Ovary (tissue), 9 donors: ENCODE measurements around the gene COL25A1. TPM values are rescaled to one million over a fixed set of nuclear protein-coding genes. Genes with fewer than 3 reads are reported as not detected.

Experiments
- DNase-seq, 5 donors: peaks; one replicate each; pipeline ENCODE4 v3.0.0-alpha.2; 2019 to 2020
- H3K27ac ChIP-seq, 2 donors: fragments of 200-600 bp; one replicate each; pipeline versions ENCODE4 v1.5.1 to v1.8.0; 2019 to 2022
- H3K27me3 ChIP-seq: fragments of 200-600 bp; one replicate; pipeline ENCODE4 v1.8.0; 2022
- H3K36me3 ChIP-seq: fragments of 200-600 bp; sonication (generic); one replicate; pipeline ENCODE4 v1.5.1; 2019
- H3K4me1 ChIP-seq: one replicate; pipeline ENCODE4 v1.8.1; 2013; ENCODE audit warnings: mild to moderate bottlenecking, moderate library complexity; ENCODE audit not compliant: insufficient read depth
- H3K4me3 ChIP-seq: fragments of 200-600 bp; sonication (generic); one replicate; pipeline ENCODE4 v1.5.1; 2017
- H3K9me3 ChIP-seq, 2 donors: fragments of 200-600 bp in 1 of 2; sonication (generic) in 1 of 2; one replicate each; pipeline versions ENCODE4 v1.5.1 to v1.8.1; 2013 to 2019; ENCODE audit warnings: mild to moderate bottlenecking in 1 of 2, moderate library complexity in 1 of 2
- CTCF ChIP-seq, 3 donors: fragments of 450-650 bp in 2 of 3; fragments of 200-600 bp in 1 of 3; IDR thresholded peaks; one replicate each; pipeline versions ENCODE4 v1.5.1 to v1.8.0; 2016 to 2022; ENCODE audit warnings: antibody characterized with exemption in 3 of 3, mild to moderate bottlenecking in 1 of 3
- EP300 ChIP-seq: sonication (generic); formaldehyde crosslinking; IDR thresholded peaks from one replicate; pipeline ENCODE4 v1.6.1; 2017; ENCODE audit warnings: antibody characterized with exemption
- POLR2A ChIP-seq: fragments of 450-650 bp; IDR thresholded peaks from one replicate; pipeline ENCODE4 v1.6.1; 2017; ENCODE audit warnings: antibody characterized with exemption, mild to moderate bottlenecking, moderate library complexity
- WGBS, 3 donors: extraction: QIAGEN DNeasy Blood & Tissue Kit in 1 of 3; methylation state at CpG; one replicate each; pipeline versions ENCODE4 v1.1.5 to v1.1.7; 2013 to 2017; 5-methylcytosine and 5-hydroxymethylcytosine counted together
- intact Hi-C, 4 donors: fragments of 100-400 bp; cut with DNase I; formaldehyde crosslinking; loops; one replicate each; pipeline versions ENCODE4 v1.11.0 to v1.15.1; 2022 to 2023
- polyA plus RNA-seq, 2 donors: library from polyadenylated mRNA; stranded (reverse); fragments of 200-250 nt in 1 of 2; fragments of 350-450 nt in 1 of 2; fragmentation: Illumina TruSeq in 1 of 2; extraction: RNeasy Lipid Tissue Mini Kit (QIAGEN cat#74804) in 1 of 2; gene quantifications; one replicate each; pipeline ENCODE4 v1.2.3, GENCODE V29; 2013 to 2014
- total RNA-seq, 7 donors: library from RNA; depleted of rRNA in 2 of 7; stranded (reverse); fragments of >200 nt in 2 of 7; fragmentation: NEBNext Ultra II Directional in 3 of 7; extraction: Animal tissue kit (Norgen Biotek cat#: 25700) in 3 of 7; gene quantifications; one replicate each; pipeline versions ENCODE4 v1.1.0 to v1.2.4, GENCODE V29; 2016 to 2023
- donor health status: DM: no; HTN: no; CAD: no; lungs with moderate emphysema.
- donor health status: DM: no; HTN: no; CAD: no.
- donor health status: Bipolar disorder and iron deficiency.
- donor health status: DM: yes; HTN: yes; CAD: no.
- donor health status: DM: no; HTN: no; CAD: no.
- donor health status: DM: yes; HTN: yes; CAD: no.

Gene COL25A1
- total and polyA plus RNA-seq, 9 donors = 0.25 to 3.2 (median 0.77) TPM

- H3K27me3 ChIP-seq = no peaks in the 10 kb centered on the region
- WGBS, 3 donors = 92 to 99% (median 97%) methylated on average over 2 of the region's 2 CpGs
- no peaks in the 10 kb centered on the region for H3K4me1 ChIP-seq
- H3K27ac ChIP-seq = no peak overlapping the region
- no peak overlapping the region for H3K4me3 ChIP-seq
- no peaks in the 10 kb centered on the region for H3K36me3 ChIP-seq
- TF ChIP-seq EP300 (no peak), CTCF (IDR thresholded peaks at IDR 0.05) (no peak), POLR2A (no peak)
- intact Hi-C loops = no loop called here
- H3K9me3 ChIP-seq = no peaks in the 10 kb centered on the region
- no peak for DNase-seq
Measured at GRCh38 chr4:109215506-109215905, 87.0 kb downstream of the COL25A1 start.

- Histone ChIP-seq H3K4me1 (no peaks in the 10 kb centered on the region), H3K36me3 (no peaks in the 10 kb centered on the region), H3K27ac (no peak overlapping the region), H3K27me3 (no peaks in the 10 kb centered on the region), H3K4me3 (no peak overlapping the region), H3K9me3 (no peaks in the 10 kb centered on the region)
- TF ChIP-seq EP300 (no peak), POLR2A (no peak), CTCF (IDR thresholded peaks at IDR 0.05) (no peak)
- 55 to 63% (median 59%) methylated on average over 4 of the region's 4 CpGs for WGBS, 3 donors
- intact Hi-C loops = no loop called here
- no peak for DNase-seq
Measured at GRCh38 chr4:109214622-109215301, 87.7 kb downstream of the COL25A1 start.

GRCh38 chr4:109213056-109213455 lies 89.4 kb downstream of the COL25A1 start:
- intact Hi-C loops = no loop called here
- no peaks in the 10 kb centered on the region for H3K4me1 ChIP-seq
- TF ChIP-seq EP300 = no peak
- TF ChIP-seq CTCF (IDR thresholded peaks at IDR 0.05) = no peak
- no peak for TF ChIP-seq POLR2A
- no peak overlapping the region for H3K4me3 ChIP-seq
- no peaks in the 10 kb centered on the region for H3K9me3 ChIP-seq
- no peak overlapping the region for H3K27ac ChIP-seq
- 96 to 98% (median 97%) methylated on average over 1 of the region's 1 CpG for WGBS, 3 donors
- DNase-seq = no peak
- no peaks in the 10 kb centered on the region for H3K27me3 ChIP-seq
- no peaks in the 10 kb centered on the region for H3K36me3 ChIP-seq

- H3K4me3 ChIP-seq = no peak overlapping the region
- no peak for DNase-seq
- WGBS, 3 donors = 8 to 18% (median 13%) methylated on average over 3 of the region's 3 CpGs
- no peaks in the 10 kb centered on the region for H3K27me3 ChIP-seq
- no peaks in the 10 kb centered on the region for H3K9me3 ChIP-seq
- H3K27ac ChIP-seq = no peak overlapping the region
- no peaks in the 10 kb centered on the region for H3K36me3 ChIP-seq
- intact Hi-C loops = no loop called here
- no peaks in the 10 kb centered on the region for H3K4me1 ChIP-seq
- TF ChIP-seq POLR2A (no peak), EP300 (no peak), CTCF (IDR thresholded peaks at IDR 0.05) (no peak)
Measured at GRCh38 chr4:109211671-109212070, 90.8 kb downstream of the COL25A1 start.
